NOMO-1 treated with DMSO at 0.1 percent for 48 hours (cell line): ENCODE results near the gene UNC5A.
A peak's percentile ranks its signal among the peaks of the same experiment; 100 is the strongest.

ENCODE experiments used
- DNase-seq: peaks from one replicate; lab custom pipeline; 2025; ENCODE audit not compliant: unreplicated experiment; lab: John Stamatoyannopoulos, UW

UNC5A gene

GRCh38 chr5:176781638-176782570 is 28.5 kb upstream of the UNC5A start:
- no peak for DNase-seq

- DNase-seq: no peak
These were observed 25.9 kb upstream of the UNC5A start for GRCh38 chr5:176784218-176785165.

- no peak for DNase-seq
These were observed 24.9 kb upstream of the UNC5A start for GRCh38 chr5:176785184-176786145.

GRCh38 chr5:176787676-176788075 is 22.7 kb upstream of the UNC5A start:
- DNase-seq: no peak

GRCh38 chr5:176788091-176788490 is 22.3 kb upstream of the UNC5A start:
- DNase-seq: no peak

- peak; percentile 26 for DNase-seq
These were observed 21.2 kb upstream of the UNC5A start for GRCh38 chr5:176788941-176789872.

- DNase-seq: no peak
These were observed 20.3 kb upstream of the UNC5A start for GRCh38 chr5:176789873-176790615.

GRCh38 chr5:176790941-176791340 is 19.4 kb upstream of the UNC5A start:
- no peak for DNase-seq

- no peak for DNase-seq
These were observed 17.6 kb upstream of the UNC5A start for GRCh38 chr5:176792655-176793342.

- no peak for DNase-seq
These were observed 17.0 kb upstream of the UNC5A start for GRCh38 chr5:176793343-176793699.

GRCh38 chr5:176793736-176794135 is 16.6 kb upstream of the UNC5A start:
- DNase-seq: no peak

GRCh38 chr5:176794509-176794908 is 15.8 kb upstream of the UNC5A start:
- no peak for DNase-seq

GRCh38 chr5:176796411-176796810 is 13.9 kb upstream of the UNC5A start:
- no peak for DNase-seq

GRCh38 chr5:176796970-176797369 is 13.4 kb upstream of the UNC5A start:
- DNase-seq: no peak

GRCh38 chr5:176797456-176798050 is 12.8 kb upstream of the UNC5A start:
- DNase-seq: no peak

GRCh38 chr5:176798086-176798876 is 12.1 kb upstream of the UNC5A start:
- DNase-seq: no peak

- DNase-seq: no peak
These were observed 11.4 kb upstream of the UNC5A start for GRCh38 chr5:176798949-176799348.
